ENCODE measurements around the gene PARD3.

PARD3 gene

GRCh38 chr10:34480345-34480744 lies 334.8 kb downstream of the PARD3 start:
- no peak for DNase-seq

- DNase-seq = no peak
These were observed 335.4 kb downstream of the PARD3 start for GRCh38 chr10:34479520-34480179.

GRCh38 chr10:34477249-34477648 lies 337.8 kb downstream of the PARD3 start:
- DNase-seq = no peak

GRCh38 chr10:34476608-34477007 lies 338.5 kb downstream of the PARD3 start:
- no peak for DNase-seq

GRCh38 chr10:34475786-34476185 lies 339.3 kb downstream of the PARD3 start:
- no peak for DNase-seq

- no peak for DNase-seq
These were observed 339.8 kb downstream of the PARD3 start for GRCh38 chr10:34475274-34475646.

- no peak for DNase-seq
These were observed 340.4 kb downstream of the PARD3 start for GRCh38 chr10:34474555-34475273.

- DNase-seq = no peak
These were observed 341.1 kb downstream of the PARD3 start for GRCh38 chr10:34474009-34474376.

- no peak for DNase-seq
These were observed 341.7 kb downstream of the PARD3 start for GRCh38 chr10:34473174-34474008.

- no peak for DNase-seq
These were observed 344.8 kb downstream of the PARD3 start for GRCh38 chr10:34470307-34470706.

- DNase-seq = no peak
These were observed 345.6 kb downstream of the PARD3 start for GRCh38 chr10:34469446-34469845.

GRCh38 chr10:34467902-34468301 lies 347.2 kb downstream of the PARD3 start:
- no peak for DNase-seq

- DNase-seq = no peak
These were observed 347.7 kb downstream of the PARD3 start for GRCh38 chr10:34467364-34467763.

GRCh38 chr10:34465678-34466077 lies 349.4 kb downstream of the PARD3 start:
- no peak for DNase-seq

GRCh38 chr10:34464591-34464990 lies 350.5 kb downstream of the PARD3 start:
- no peak for DNase-seq

- DNase-seq = no peak
These were observed 351.1 kb downstream of the PARD3 start for GRCh38 chr10:34464000-34464399.

GRCh38 chr10:34462993-34463392 lies 352.1 kb downstream of the PARD3 start:
- DNase-seq = no peak

GRCh38 chr10:34462056-34462455 lies 353.0 kb downstream of the PARD3 start:
- no peak for DNase-seq

- no peak for DNase-seq
These were observed 360.4 kb downstream of the PARD3 start for GRCh38 chr10:34454590-34455261.

- DNase-seq = no peak
These were observed 365.3 kb downstream of the PARD3 start for GRCh38 chr10:34449836-34450235.

- DNase-seq = no peak
These were observed 369.0 kb downstream of the PARD3 start for GRCh38 chr10:34446049-34446448.

GRCh38 chr10:34444223-34445183 lies 370.6 kb downstream of the PARD3 start:
- DNase-seq = no peak
